ENCODE measurements around the gene AKAP6.
"Not testable (repeated sequence)": the region's sequence is repeated elsewhere in the genome, so short reads cannot be mapped to it uniquely, and the experiment has no call there.

AKAP6 gene

GRCh38 chr14:32383364-32384009 is 54.4 kb downstream of the AKAP6 start:
- H3K27me3 ChIP-seq (ENCODE audit: control insufficient read depth in 2 of 2, insufficient read depth in 2 of 2, low read length in 2 of 2): no peaks in the 10 kb centered on the region
- H3K36me3 ChIP-seq (ENCODE audit: control insufficient read depth in 2 of 2, insufficient read depth in 2 of 2, low read length in 2 of 2): no peaks in the 10 kb centered on the region
- H3K4me1 ChIP-seq (ENCODE audit: control insufficient read depth in 2 of 2, insufficient read depth in 2 of 2, low read length in 2 of 2): no peaks in the 10 kb centered on the region
- no peak overlapping the region for H3K9ac ChIP-seq (ENCODE audit: low read depth in 1 of 2, low read length in 2 of 2)
- H3K27ac ChIP-seq (ENCODE audit: low read depth in 2 of 2, low read length in 2 of 2): no peak overlapping the region
- H3K9me3 ChIP-seq (ENCODE audit: control insufficient read depth in 2 of 2, low read length in 2 of 2): no peaks in the 10 kb centered on the region
- H3K4me3 ChIP-seq (ENCODE audit: low read length in 2 of 2): no peak overlapping the region

GRCh38 chr14:32384464-32384863 is 55.4 kb downstream of the AKAP6 start:
- H3K27ac ChIP-seq (ENCODE audit: low read depth in 2 of 2, low read length in 2 of 2): no peak overlapping the region
- no peak overlapping the region for H3K4me3 ChIP-seq (ENCODE audit: low read length in 2 of 2)
- H3K4me1 ChIP-seq (ENCODE audit: control insufficient read depth in 2 of 2, insufficient read depth in 2 of 2, low read length in 2 of 2): no peaks in the 10 kb centered on the region
- H3K9ac ChIP-seq (ENCODE audit: low read depth in 1 of 2, low read length in 2 of 2): no peak overlapping the region
- H3K27me3 ChIP-seq (ENCODE audit: control insufficient read depth in 2 of 2, insufficient read depth in 2 of 2, low read length in 2 of 2): no peaks in the 10 kb centered on the region
- H3K36me3 ChIP-seq (ENCODE audit: control insufficient read depth in 2 of 2, insufficient read depth in 2 of 2, low read length in 2 of 2): no peaks in the 10 kb centered on the region
- H3K9me3 ChIP-seq (ENCODE audit: control insufficient read depth in 2 of 2, low read length in 2 of 2): no peaks in the 10 kb centered on the region

- H3K36me3 ChIP-seq (ENCODE audit: control insufficient read depth in 2 of 2, insufficient read depth in 2 of 2, low read length in 2 of 2); H3K9ac ChIP-seq (ENCODE audit: low read depth in 1 of 2, low read length in 2 of 2); H3K4me3 ChIP-seq (ENCODE audit: low read length in 2 of 2); H3K9me3 ChIP-seq (ENCODE audit: control insufficient read depth in 2 of 2, low read length in 2 of 2); H3K27me3 ChIP-seq (ENCODE audit: control insufficient read depth in 2 of 2, insufficient read depth in 2 of 2, low read length in 2 of 2); H3K27ac ChIP-seq (ENCODE audit: low read depth in 2 of 2, low read length in 2 of 2); H3K4me1 ChIP-seq (ENCODE audit: control insufficient read depth in 2 of 2, insufficient read depth in 2 of 2, low read length in 2 of 2): not testable (repeated sequence)
Measured at GRCh38 chr14:32387295-32387694, 58.2 kb downstream of the AKAP6 start.

- H3K27me3 ChIP-seq (ENCODE audit: control insufficient read depth in 2 of 2, insufficient read depth in 2 of 2, low read length in 2 of 2): no peaks in the 10 kb centered on the region
- H3K4me3 ChIP-seq (ENCODE audit: low read length in 2 of 2): no peak overlapping the region
- H3K36me3 ChIP-seq (ENCODE audit: control insufficient read depth in 2 of 2, insufficient read depth in 2 of 2, low read length in 2 of 2): no peaks in the 10 kb centered on the region
- H3K9me3 ChIP-seq (ENCODE audit: control insufficient read depth in 2 of 2, low read length in 2 of 2): no peaks in the 10 kb centered on the region
- H3K9ac ChIP-seq (ENCODE audit: low read depth in 1 of 2, low read length in 2 of 2): no peak overlapping the region
- no peaks in the 10 kb centered on the region for H3K4me1 ChIP-seq (ENCODE audit: control insufficient read depth in 2 of 2, insufficient read depth in 2 of 2, low read length in 2 of 2)
- H3K27ac ChIP-seq (ENCODE audit: low read depth in 2 of 2, low read length in 2 of 2): no peak overlapping the region
Measured at GRCh38 chr14:32393119-32393518, 64.0 kb downstream of the AKAP6 start.

GRCh38 chr14:32394038-32394437 is 64.9 kb downstream of the AKAP6 start:
- H3K4me3 ChIP-seq (ENCODE audit: low read length in 2 of 2): no peak overlapping the region
- no peaks in the 10 kb centered on the region for H3K36me3 ChIP-seq (ENCODE audit: control insufficient read depth in 2 of 2, insufficient read depth in 2 of 2, low read length in 2 of 2)
- H3K4me1 ChIP-seq (ENCODE audit: control insufficient read depth in 2 of 2, insufficient read depth in 2 of 2, low read length in 2 of 2): no peaks in the 10 kb centered on the region
- no peaks in the 10 kb centered on the region for H3K9me3 ChIP-seq (ENCODE audit: control insufficient read depth in 2 of 2, low read length in 2 of 2)
- H3K9ac ChIP-seq (ENCODE audit: low read depth in 1 of 2, low read length in 2 of 2): no peak overlapping the region
- no peak overlapping the region for H3K27ac ChIP-seq (ENCODE audit: low read depth in 2 of 2, low read length in 2 of 2)
- no peaks in the 10 kb centered on the region for H3K27me3 ChIP-seq (ENCODE audit: control insufficient read depth in 2 of 2, insufficient read depth in 2 of 2, low read length in 2 of 2)

- H3K4me3 ChIP-seq (ENCODE audit: low read length in 2 of 2): no peak overlapping the region
- no peak overlapping the region for H3K27ac ChIP-seq (ENCODE audit: low read depth in 2 of 2, low read length in 2 of 2)
- H3K9ac ChIP-seq (ENCODE audit: low read depth in 1 of 2, low read length in 2 of 2): no peak overlapping the region
- H3K27me3 ChIP-seq (ENCODE audit: control insufficient read depth in 2 of 2, insufficient read depth in 2 of 2, low read length in 2 of 2): no peaks in the 10 kb centered on the region
- no peaks in the 10 kb centered on the region for H3K4me1 ChIP-seq (ENCODE audit: control insufficient read depth in 2 of 2, insufficient read depth in 2 of 2, low read length in 2 of 2)
- no peaks in the 10 kb centered on the region for H3K36me3 ChIP-seq (ENCODE audit: control insufficient read depth in 2 of 2, insufficient read depth in 2 of 2, low read length in 2 of 2)
- no peaks in the 10 kb centered on the region for H3K9me3 ChIP-seq (ENCODE audit: control insufficient read depth in 2 of 2, low read length in 2 of 2)
Measured at GRCh38 chr14:32396885-32397284, 67.8 kb downstream of the AKAP6 start.

- Histone ChIP-seq H3K27ac (ENCODE audit: low read depth in 2 of 2, low read length in 2 of 2) (no peak overlapping the region), H3K27me3 (ENCODE audit: control insufficient read depth in 2 of 2, insufficient read depth in 2 of 2, low read length in 2 of 2) (no peaks in the 10 kb centered on the region), H3K4me3 (ENCODE audit: low read length in 2 of 2) (no peak overlapping the region), H3K9me3 (ENCODE audit: control insufficient read depth in 2 of 2, low read length in 2 of 2) (no peaks in the 10 kb centered on the region), H3K36me3 (ENCODE audit: control insufficient read depth in 2 of 2, insufficient read depth in 2 of 2, low read length in 2 of 2) (no peaks in the 10 kb centered on the region), H3K9ac (ENCODE audit: low read depth in 1 of 2, low read length in 2 of 2) (no peak overlapping the region), H3K4me1 (ENCODE audit: control insufficient read depth in 2 of 2, insufficient read depth in 2 of 2, low read length in 2 of 2) (no peaks in the 10 kb centered on the region)
Measured at GRCh38 chr14:32397861-32398640, 69.0 kb downstream of the AKAP6 start.

GRCh38 chr14:32399920-32400319 is 70.8 kb downstream of the AKAP6 start:
- no peak overlapping the region for H3K9ac ChIP-seq (ENCODE audit: low read depth in 1 of 2, low read length in 2 of 2)
- H3K36me3 ChIP-seq (ENCODE audit: control insufficient read depth in 2 of 2, insufficient read depth in 2 of 2, low read length in 2 of 2): no peaks in the 10 kb centered on the region
- H3K9me3 ChIP-seq (ENCODE audit: control insufficient read depth in 2 of 2, low read length in 2 of 2): no peaks in the 10 kb centered on the region
- no peaks in the 10 kb centered on the region for H3K27me3 ChIP-seq (ENCODE audit: control insufficient read depth in 2 of 2, insufficient read depth in 2 of 2, low read length in 2 of 2)
- H3K4me1 ChIP-seq (ENCODE audit: control insufficient read depth in 2 of 2, insufficient read depth in 2 of 2, low read length in 2 of 2): no peaks in the 10 kb centered on the region
- no peak overlapping the region for H3K27ac ChIP-seq (ENCODE audit: low read depth in 2 of 2, low read length in 2 of 2)
- no peak overlapping the region for H3K4me3 ChIP-seq (ENCODE audit: low read length in 2 of 2)

- no peaks in the 10 kb centered on the region for H3K9me3 ChIP-seq (ENCODE audit: control insufficient read depth in 2 of 2, low read length in 2 of 2)
- H3K27ac ChIP-seq (ENCODE audit: low read depth in 2 of 2, low read length in 2 of 2): no peak overlapping the region
- no peak overlapping the region for H3K9ac ChIP-seq (ENCODE audit: low read depth in 1 of 2, low read length in 2 of 2)
- no peaks in the 10 kb centered on the region for H3K27me3 ChIP-seq (ENCODE audit: control insufficient read depth in 2 of 2, insufficient read depth in 2 of 2, low read length in 2 of 2)
- H3K4me3 ChIP-seq (ENCODE audit: low read length in 2 of 2): no peak overlapping the region
- no peaks in the 10 kb centered on the region for H3K4me1 ChIP-seq (ENCODE audit: control insufficient read depth in 2 of 2, insufficient read depth in 2 of 2, low read length in 2 of 2)
- no peaks in the 10 kb centered on the region for H3K36me3 ChIP-seq (ENCODE audit: control insufficient read depth in 2 of 2, insufficient read depth in 2 of 2, low read length in 2 of 2)
Measured at GRCh38 chr14:32400480-32400879, 71.4 kb downstream of the AKAP6 start.

- Histone ChIP-seq H3K9me3 (ENCODE audit: control insufficient read depth in 2 of 2, low read length in 2 of 2) (no peaks in the 10 kb centered on the region), H3K27me3 (ENCODE audit: control insufficient read depth in 2 of 2, insufficient read depth in 2 of 2, low read length in 2 of 2) (no peaks in the 10 kb centered on the region), H3K4me1 (ENCODE audit: control insufficient read depth in 2 of 2, insufficient read depth in 2 of 2, low read length in 2 of 2) (no peaks in the 10 kb centered on the region), H3K36me3 (ENCODE audit: control insufficient read depth in 2 of 2, insufficient read depth in 2 of 2, low read length in 2 of 2) (no peaks in the 10 kb centered on the region), H3K27ac (ENCODE audit: low read depth in 2 of 2, low read length in 2 of 2) (no peak overlapping the region), H3K9ac (ENCODE audit: low read depth in 1 of 2, low read length in 2 of 2) (no peak overlapping the region), H3K4me3 (ENCODE audit: low read length in 2 of 2) (no peak overlapping the region)
Measured at GRCh38 chr14:32403021-32403420, 73.9 kb downstream of the AKAP6 start.

All from mucosa of rectum (tissue), 2 donors.